AG04450 (cell line): Measurements from ENCODE around the gene SYNGAP1. TPM values are rescaled to one million over a fixed set of nuclear protein-coding genes. Genes with fewer than 3 reads are reported as not detected.
A peak's percentile ranks its signal among the peaks of the same experiment; 100 is the strongest.

Experiments used
- CTCF ChIA-PET: fragments of 300-600, 350-600 bp; formaldehyde crosslinking; extraction: SDS; loops from one replicate; lab custom pipeline; 2022; ENCODE audit warnings: antibody characterized with exemption, inconsistent platforms; lab: Charles Lee
- POLR2A ChIA-PET: fragments of 350-600 bp; formaldehyde crosslinking; extraction: SDS; loops from one replicate; lab custom pipeline; 2021; ENCODE audit warnings: antibody characterized with exemption, inconsistent platforms; lab: Yijun Ruan, JAX
- DNase-seq: peaks from one replicate; pipeline ENCODE4 v3.0.0-alpha.2; 2011; ENCODE audit warnings: low read depth, low spot score
- H3K27ac ChIP-seq: one replicate; pipeline ENCODE4 v1.5.1; 2012; ENCODE audit warnings: low read depth, low read length, control low read depth
- H3K27me3 ChIP-seq: one replicate; pipeline ENCODE4 v1.6.0; 2012; ENCODE audit warnings: low read length; ENCODE audit not compliant: control insufficient read depth, insufficient read depth
- H3K4me3 ChIP-seq: 2 replicates; pipeline ENCODE4 v1.5.1; 2011; ENCODE audit warnings: mild to moderate bottlenecking, low read depth, low read length, control low read depth
- H3K9me3 ChIP-seq: 2 replicates; pipeline ENCODE4 v1.5.1; 2012; ENCODE audit warnings: low read length; ENCODE audit not compliant: control insufficient read depth, insufficient read depth
- CTCF ChIP-seq: IDR thresholded peaks from 2 replicates; pipeline ENCODE4 v1.5.1; 2011; ENCODE audit warnings: low read depth, low read length, control low read depth, inconsistent platforms
- polyA plus RNA-seq: library from polyadenylated mRNA; depleted of rRNA; stranded (reverse); fragments of >200 nt; gene quantifications from 2 replicates; pipeline ENCODE4 v1.2.3, GENCODE V29; 2011

Gene SYNGAP1
- polyA plus RNA-seq, 1 experiment = 5.3 TPM

DNA sequence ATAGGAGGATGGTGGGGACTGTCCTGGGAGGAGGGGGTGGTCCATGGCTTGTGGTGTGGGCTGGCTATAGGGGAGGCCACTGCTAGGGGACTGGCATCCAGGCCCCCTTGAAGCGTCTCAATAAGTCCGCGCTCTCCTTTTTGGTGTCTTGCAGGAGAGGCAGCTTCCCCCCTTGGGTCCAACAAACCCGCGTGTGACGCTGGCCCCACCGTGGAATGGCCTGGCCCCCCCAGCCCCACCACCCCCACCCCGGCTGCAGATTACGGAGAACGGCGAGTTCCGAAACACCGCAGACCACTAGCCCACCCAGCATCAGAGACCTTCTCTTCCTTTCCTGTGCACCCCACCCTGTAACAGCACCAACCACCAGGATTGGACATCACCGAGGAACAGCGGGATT lies 31.7 kb downstream of the SYNGAP1 start:
- Histone ChIP-seq H3K4me3 (no peak overlapping the region), H3K27me3 (no peaks in the 10 kb centered on the region), H3K9me3 (no peaks in the 10 kb centered on the region), H3K27ac (no peak overlapping the region)
- TF ChIP-seq CTCF = no peak
- DNase-seq = no peak
- POLR2A ChIA-PET = interaction anchor here (0.6 kb wide), 1 partner anchor 134 kb away, joined by 3 read pairs; the partner anchor contains the start of gene ZBTB22
- CTCF ChIA-PET = no interaction called here

DNA sequence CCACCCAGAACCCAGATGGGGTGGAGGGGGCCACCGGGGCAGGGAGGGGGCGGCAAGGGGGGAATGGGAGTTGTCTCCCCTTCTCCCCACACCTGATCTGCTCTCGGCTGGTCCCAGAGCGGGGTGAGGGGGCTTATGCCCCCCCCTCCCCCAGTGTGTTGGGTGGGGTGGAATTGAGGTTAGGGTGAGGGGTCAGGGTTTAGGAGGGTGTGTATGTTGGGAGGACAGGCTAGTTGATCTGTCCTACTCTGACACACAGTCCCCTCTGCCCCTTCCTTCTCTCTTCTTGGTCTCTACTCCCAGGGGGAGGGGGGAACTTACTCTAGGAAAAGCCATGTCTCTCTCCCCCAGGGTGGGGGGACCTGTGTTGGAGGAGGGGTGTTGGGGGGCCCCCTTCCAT lies 32.6 kb downstream of the SYNGAP1 start:
- no peak overlapping the region for H3K4me3 ChIP-seq
- no peak for TF ChIP-seq CTCF
- no peak overlapping the region for H3K27ac ChIP-seq
- H3K27me3 ChIP-seq = no peaks in the 10 kb centered on the region
- ChIA-PET CTCF (interaction anchor here (0.6 kb wide), 1 partner anchor 291 kb away, joined by 4 read pairs; no protein-coding TSS in a partner anchor), POLR2A (no interaction called here)
- no peak for DNase-seq
- H3K9me3 ChIP-seq = no peaks in the 10 kb centered on the region

DNA sequence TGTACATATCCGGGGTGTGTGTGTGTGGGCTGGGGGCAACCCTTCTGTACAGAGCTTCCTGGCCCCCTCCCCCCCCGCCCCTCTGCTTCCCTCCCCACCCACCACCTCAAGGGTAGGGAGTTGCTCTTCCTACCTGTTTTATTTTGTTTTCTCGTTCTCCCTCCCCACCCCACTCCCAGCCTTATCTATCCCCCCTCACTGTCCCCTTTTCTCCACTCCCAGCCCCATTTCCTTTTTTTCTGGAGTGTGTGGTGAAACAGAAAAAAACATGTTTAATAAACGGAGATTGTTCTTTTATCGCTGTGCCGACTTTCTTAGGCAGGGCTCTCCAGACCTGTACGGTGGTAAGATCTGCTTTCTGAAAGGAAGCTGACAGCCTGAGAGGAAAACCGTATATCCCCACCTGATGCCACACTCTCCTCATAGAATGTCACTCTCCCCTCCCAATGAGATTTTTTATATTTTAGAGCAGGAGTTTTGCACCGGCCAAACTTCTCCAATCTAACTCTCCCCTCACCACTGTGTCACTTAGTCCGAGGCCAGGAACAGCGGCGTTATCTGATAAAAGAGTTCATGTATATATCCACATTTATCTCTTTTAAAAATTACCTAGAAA lies 33.6 kb downstream of the SYNGAP1 start:
- no peak for TF ChIP-seq CTCF
- Histone ChIP-seq H3K27ac (no peak overlapping the region), H3K9me3 (no peaks in the 10 kb centered on the region), H3K27me3 (no peaks in the 10 kb centered on the region), H3K4me3 (peak overlapping the region; percentile 91)
- POLR2A ChIA-PET = interaction anchor here (0.6 to 1.6 kb wide), 5 partner anchors 13 to 126 kb away, joined by 3 to 6 read pairs (median 5); partner anchors contain the start of genes BAK1 and CUTA
- no peak for DNase-seq
- CTCF ChIA-PET = interaction anchor here (1.4 to 1.7 kb wide), 2 partner anchors 63 to 69 kb away, joined by 6 read pairs; no protein-coding TSS in a partner anchor

- H3K27me3 ChIP-seq = no peaks in the 10 kb centered on the region
- DNase-seq = peak; percentile 88
- H3K4me3 ChIP-seq = peak within 1 kb of the TSS; percentile 91
- CTCF ChIA-PET = interaction anchor here (0.6 to 1.7 kb wide), 3 partner anchors 64 to 1013 kb away, joined by 5 to 6 read pairs (median 6); no protein-coding TSS in a partner anchor
- POLR2A ChIA-PET = interaction anchor here (0.6 to 1.6 kb wide), 9 partner anchors 9 to 317 kb away, joined by 3 to 7 read pairs (median 5); partner anchors contain the start of genes BAK1 and CUTA
- no peaks in the 10 kb centered on the region for H3K9me3 ChIP-seq
- H3K27ac ChIP-seq = peak within 1 kb of the TSS; percentile 31
- no peak for TF ChIP-seq CTCF
These were observed 34.4 kb downstream of the SYNGAP1 start, which contains the start of gene ZBTB9 for GRCh38 chr6:33454009-33454946. Gene ZBTB9 (plus strand): TSS chr6:33454576. CDS start chr6:33455101, 525 bp downstream.
